CD4-positive, alpha-beta T cell treated with Interleukin-21 for 1 hour (primary cell): ENCODE results near the gene KANTR.
"Not testable (repeated sequence)": the region's sequence is repeated elsewhere in the genome, so short reads cannot be mapped to it uniquely, and the experiment has no call there.

ENCODE experiments used
- DNase-seq: peaks from one replicate; pipeline ENCODE4 v3.0.0-alpha.2; 2020

Gene KANTR

DNA sequence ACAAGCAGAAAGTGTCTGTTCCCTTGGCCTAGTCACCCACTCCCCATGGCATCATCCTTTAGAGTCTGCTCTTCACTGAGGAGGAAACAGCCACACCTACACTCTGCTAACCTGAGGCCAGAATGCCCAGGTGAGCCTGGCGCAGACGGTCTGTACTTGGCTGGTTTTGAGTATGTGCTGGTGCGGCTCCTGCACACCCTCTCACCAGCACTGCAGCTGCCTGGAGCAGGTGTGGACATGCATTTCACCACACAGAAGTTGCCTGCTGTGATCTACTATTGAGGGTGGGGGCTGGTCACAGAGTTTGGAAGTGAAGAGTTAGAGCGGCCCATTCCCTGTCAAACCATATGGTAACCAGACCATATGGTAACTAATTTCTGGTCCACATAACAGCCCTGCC, 39.5 kb downstream of the KANTR start:
- DNase-seq: no peak

DNA sequence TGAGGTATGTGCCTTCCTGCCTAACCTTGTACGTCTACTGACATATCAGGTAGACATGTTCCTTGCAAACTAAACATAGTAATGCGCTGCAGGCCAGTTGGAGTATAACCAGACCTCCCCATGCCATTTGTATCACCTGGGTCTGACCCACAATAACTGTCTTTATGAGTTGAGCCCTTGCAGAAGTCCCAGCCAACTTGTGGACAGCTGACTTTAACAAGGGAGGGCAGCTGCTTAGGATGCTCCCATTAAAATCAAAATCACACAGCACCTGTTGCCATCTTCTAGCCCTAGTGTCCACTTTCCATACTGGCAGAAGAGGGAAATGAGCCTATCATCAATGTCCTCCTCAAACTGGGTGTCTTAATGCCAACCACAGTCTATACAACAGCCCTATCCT, 41.6 kb downstream of the KANTR start:
- no peak for DNase-seq

DNA sequence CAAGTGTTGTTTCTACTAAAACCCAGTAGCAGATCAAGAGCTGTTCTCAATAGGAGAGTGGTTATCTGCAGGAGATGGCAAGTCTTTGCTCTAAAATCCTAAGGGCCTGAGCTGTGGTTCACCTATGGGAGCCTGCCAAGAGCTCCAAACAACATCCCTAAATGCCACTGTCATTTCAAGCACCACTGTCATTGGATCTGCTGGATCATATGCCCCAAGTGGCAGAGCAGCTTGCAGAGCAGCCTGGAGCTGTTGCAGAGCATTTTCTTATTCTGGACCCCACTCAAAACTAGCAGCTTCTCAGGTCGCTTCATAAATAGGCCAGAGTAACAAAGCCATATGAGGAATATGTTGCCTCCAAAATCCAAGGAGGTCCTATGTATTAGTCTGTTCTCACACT, 59.6 kb downstream of the KANTR start:
- no peak for DNase-seq

DNA sequence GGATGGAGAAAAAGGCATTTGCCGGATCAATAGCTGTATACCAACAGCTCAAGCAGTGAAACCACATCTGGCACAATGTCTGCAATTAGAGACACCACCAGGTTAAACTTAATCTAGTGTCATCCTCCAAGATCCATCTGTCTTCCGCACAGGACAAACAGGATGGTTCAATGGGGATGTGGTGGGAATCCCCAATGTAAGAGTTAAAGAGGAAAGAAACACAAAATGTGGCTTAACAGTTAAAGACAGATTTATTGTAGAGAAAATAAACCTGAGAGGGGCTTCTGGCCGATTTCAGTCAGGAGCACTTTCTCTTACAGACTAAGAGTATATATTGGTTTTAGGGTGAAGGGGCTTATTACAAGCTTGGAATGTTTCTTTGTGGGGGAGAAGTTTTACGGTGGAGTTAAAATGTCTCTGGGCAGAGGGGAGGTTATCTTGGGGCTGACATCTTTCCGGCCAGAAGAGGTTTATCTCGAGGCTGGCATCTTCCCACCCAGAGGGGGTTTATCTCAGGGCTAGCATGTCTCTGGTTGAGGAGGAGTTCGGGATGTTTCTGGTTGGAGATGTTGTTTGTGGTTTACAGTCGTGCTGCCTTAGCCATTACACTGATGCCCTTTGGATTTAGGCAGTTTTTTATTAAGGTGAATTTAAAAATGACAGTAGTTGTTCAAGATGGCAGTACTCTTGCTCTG, 61.7 kb downstream of the KANTR start:
- DNase-seq: no peak

DNA sequence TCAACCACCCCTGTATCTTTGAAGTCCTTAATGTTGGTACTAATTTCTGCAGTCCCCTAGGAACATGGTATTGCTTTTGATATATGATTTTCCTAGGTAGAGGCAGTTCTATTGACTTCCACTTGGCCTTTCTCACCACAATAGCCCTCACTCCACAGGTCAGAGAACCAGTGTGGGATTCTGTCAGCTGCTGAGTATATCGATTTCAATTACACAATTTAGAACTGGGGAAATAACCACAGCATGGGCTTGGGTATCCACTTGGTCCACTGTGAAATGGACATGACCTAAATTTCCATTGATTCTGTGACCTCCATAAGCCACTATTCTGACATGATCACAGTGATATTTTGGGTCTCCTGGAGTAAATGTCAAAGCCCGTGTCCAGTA, 62.3 kb downstream of the KANTR start:
- DNase-seq: no peak

DNA sequence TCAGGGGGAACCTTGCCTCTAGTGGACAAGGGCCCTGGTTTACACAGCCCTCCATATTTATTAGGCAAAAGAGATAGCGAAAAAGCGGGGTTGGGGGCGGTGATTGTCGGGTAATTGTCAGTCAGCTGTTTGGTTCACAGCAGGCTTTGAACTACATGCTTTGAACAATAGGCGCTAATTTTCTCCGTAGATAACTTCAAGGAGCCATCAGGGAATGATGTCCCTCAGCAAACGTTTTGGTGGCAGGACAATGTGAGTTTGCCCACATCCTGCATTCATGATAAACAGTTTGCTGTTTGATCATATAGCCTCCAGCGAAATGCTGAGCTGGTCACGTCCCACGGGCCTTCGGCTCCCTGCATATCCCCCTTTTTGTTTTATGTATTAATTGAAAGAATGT, 65.2 kb downstream of the KANTR start:
- no peak for DNase-seq

DNA sequence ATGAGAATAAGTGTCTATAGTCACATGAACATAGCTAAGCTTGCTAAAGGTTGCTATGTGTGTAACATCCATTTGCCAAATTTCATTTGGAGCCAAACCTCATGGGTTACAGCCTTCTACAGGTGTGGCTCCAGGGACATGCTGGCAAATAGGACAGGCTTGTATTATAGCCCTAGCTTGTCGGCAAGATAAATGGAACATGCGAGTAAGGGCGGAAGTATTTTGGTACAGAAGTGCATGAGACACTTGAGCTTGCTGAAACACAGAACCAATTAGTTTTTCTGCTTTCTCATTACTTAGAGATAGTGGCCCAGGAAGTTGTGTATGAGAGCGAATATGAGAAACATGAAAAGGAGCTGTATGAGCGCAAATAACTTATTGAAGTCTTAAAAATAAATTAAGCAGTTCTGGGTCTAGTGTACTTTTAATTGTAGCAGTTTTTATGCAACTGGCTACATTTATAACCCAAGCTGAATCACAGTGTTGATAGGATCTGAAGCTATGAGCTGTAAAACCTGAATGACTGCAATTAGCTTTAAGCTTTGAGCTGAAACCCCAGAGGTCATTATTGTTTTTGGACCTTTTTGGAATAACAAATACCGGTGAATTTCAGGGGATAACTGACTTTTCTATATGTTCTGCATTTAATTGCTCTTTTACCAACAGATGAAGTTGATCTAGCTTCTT, 66.5 kb downstream of the KANTR start:
- DNase-seq: no peak

DNA sequence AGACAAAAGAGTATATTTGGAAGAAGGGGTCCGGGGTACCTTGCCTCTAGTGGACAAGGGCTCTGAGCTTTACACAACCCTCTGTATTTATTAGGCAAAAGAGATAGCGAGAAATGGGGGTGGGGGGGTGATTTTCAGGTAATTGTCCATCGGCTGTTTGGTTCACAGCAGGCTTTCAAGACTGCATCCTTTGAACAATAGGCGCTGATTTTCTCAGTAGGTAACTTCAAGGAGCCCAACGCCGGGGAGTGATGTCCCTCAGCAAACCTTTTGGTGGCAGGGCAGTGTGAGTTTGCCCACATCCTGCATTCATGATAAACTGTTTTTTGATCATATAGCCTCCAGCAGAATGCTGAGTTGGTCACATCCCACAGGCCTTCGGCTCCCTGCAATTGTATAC, 69.5 kb downstream of the KANTR start:
- no peak for DNase-seq

DNA sequence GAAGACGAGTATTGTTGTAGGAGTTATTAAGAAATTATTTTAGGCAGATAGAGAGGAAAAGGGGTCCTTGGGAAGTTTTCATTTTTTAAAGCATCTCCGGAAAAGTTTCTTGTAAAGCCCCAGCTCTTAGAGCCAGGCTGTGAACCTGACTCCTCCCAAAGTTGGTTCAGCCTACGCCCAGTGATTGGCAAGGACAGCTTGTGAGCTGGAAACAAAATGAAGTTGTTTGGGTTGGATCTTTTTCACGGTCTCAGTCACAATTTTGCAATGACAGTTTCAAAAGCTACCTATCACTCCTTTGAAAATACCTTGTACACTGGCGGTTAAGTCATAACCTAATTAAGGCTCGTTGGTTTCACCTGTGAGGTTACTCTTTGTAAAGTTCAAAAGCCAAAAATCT, 70.6 kb downstream of the KANTR start:
- DNase-seq: not testable (repeated sequence)

DNA sequence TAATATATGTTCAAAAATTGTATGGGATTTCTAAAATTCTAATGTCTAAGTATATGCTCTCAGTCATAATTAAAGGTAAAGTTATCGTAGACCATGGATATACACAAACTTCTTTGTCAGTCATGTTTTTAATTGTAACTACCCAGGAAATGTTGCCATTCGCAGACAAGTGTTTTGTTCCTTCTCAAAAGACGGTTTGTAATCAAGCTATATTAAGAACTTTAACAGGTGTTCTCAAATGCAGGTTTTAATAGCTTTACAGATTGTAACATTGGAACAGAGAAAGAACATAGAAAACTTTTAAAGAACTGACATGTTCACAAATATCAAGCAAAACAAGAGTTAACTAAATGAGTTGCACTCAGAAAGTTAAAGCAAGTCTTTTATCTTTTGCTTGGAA, 72.2 kb downstream of the KANTR start:
- no peak for DNase-seq

DNA sequence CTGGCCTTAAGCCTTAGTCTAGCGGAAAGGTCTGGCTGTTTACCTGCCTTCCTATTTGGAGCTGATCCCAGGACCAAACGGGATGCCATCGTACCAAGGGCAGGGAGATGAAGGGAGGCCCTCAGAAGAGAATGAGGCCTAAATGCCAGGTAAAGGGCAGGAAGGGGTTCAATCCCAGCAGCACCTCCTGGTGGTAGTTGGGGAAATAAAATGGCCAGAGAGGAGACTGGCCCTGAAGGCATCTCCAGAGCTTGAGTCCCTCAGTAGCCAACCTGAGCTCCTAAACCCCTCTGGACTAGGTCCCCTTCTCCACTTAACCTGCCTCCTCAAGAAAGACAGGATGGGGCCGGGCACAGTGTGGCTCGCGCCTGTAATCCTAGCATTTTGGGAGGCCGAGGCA, 77.4 kb downstream of the KANTR start:
- DNase-seq: no peak
